AG09309 (cell line): ENCODE measurements around the gene ASCC1.

ENCODE experiments used
- DNase-seq: peaks from one replicate; pipeline ENCODE4 v3.0.0-alpha.2; 2010; ENCODE audit warnings: low read depth
- H3K4me3 ChIP-seq: 2 replicates; pipeline ENCODE4 v1.5.1; 2011; ENCODE audit warnings: mild to moderate bottlenecking, low read depth, low read length, moderate library complexity; ENCODE audit not compliant: control insufficient read depth
- CTCF ChIP-seq: IDR thresholded peaks from 2 replicates; pipeline ENCODE4 v1.5.1; 2011; ENCODE audit warnings: mild to moderate bottlenecking, low read depth, low read length, inconsistent platforms; ENCODE audit not compliant: insufficient read depth, control insufficient read depth; ENCODE audit errors: missing control alignments

Gene ASCC1

DNA sequence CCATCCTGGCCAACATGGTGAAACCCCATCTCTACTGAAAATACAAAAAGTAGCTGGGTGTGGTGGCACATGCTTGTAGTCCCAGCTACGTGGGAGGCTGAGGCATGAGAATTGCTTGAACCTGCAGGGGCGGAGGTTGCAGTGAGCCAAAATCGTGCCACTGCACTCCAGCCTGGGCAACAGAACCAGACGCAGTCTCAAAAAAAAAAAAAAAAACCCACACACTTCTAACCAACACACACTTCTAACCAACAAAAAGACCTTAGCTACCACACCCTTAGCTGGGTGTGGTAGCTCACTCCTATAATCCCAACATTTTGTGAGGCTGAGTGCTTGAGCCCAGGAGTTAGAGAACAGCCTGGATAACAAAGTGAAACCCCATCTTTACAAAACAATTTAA, 93.9 kb downstream of the ASCC1 start:
- no peak for TF ChIP-seq CTCF

DNA sequence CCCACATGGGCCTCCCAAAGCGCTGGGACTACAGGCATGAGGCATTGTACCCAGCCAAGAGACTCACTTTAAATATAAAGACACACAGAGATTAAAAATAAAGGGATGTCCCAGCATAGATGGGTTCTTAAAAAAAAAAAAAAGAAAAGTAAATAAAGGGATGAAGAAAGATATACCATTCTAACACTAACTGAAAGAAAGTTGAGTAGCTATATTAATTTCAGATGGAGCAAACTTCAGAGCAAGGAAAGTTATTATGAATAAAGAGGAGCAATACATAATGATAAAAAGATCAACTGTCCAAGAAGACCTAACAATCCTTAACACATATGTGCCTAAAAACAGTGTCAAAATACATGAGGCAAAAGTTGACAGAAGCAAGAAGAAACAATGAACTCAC, 94.7 kb downstream of the ASCC1 start:
- DNase-seq, result no peak
- no peak for TF ChIP-seq CTCF
- no peak overlapping the region for H3K4me3 ChIP-seq

More for the DNA sequence above, 93.9 kb downstream of the ASCC1 start:
- DNase-seq, result no peak
- H3K4me3 ChIP-seq, result no peak overlapping the region

GRCh38 chr10:72116372-72116771, 99.7 kb downstream of the ASCC1 start:
- DNase-seq, result no peak
- H3K4me3 ChIP-seq, result no peak overlapping the region
- no peak for TF ChIP-seq CTCF

GRCh38 chr10:72114706-72115450, 101.2 kb downstream of the ASCC1 start:
- no peak overlapping the region for H3K4me3 ChIP-seq
- no peak for DNase-seq
- TF ChIP-seq CTCF, result no peak

DNA sequence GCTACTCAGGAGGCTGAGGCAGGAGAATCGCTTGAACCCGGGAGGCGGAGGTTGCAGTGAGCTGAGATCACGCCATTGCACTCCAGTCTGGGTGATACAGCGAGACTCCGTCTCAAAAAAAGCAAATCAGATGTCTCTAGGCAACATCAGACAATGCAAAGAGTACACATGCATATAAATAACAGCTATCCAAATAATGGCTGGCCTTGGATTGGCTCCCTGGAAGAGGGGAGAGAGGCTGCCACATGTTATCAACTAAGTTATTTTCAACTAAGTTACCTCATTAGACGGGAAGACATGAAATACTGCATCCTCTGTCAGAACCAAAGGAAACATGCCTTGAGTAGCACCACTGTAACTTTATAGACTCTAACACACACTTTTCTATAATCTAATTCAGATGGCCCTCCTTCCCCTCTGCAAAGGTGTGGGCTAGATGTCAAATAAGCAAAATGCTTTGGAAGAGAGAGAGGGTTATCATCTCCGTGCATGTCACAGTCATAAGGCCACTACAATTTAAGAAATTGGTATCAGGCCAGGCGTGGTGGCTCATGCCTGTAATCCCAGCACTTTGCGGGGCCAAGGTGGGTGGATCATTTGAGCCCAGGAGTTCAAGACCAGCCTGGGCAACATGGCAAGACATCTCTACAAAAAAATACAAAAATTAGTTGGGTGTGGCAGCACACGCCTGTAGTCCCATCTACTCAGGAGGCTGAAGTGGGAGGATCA, 105.2 kb downstream of the ASCC1 start:
- H3K4me3 ChIP-seq, result no peak overlapping the region
- no peak for TF ChIP-seq CTCF
- no peak for DNase-seq

- TF ChIP-seq CTCF, result no peak
- no peak overlapping the region for H3K4me3 ChIP-seq
- DNase-seq, result no peak
Observed at GRCh38 chr10:72109636-72110157, 106.4 kb downstream of the ASCC1 start.
